HS-27A (cell line): ENCODE data around the gene UIMC1.

ENCODE experiments used
- DNase-seq: peaks from one replicate; pipeline ENCODE4 v3.0.0-alpha.2; 2012; ENCODE audit warnings: low read depth, missing footprints

Gene UIMC1

DNA sequence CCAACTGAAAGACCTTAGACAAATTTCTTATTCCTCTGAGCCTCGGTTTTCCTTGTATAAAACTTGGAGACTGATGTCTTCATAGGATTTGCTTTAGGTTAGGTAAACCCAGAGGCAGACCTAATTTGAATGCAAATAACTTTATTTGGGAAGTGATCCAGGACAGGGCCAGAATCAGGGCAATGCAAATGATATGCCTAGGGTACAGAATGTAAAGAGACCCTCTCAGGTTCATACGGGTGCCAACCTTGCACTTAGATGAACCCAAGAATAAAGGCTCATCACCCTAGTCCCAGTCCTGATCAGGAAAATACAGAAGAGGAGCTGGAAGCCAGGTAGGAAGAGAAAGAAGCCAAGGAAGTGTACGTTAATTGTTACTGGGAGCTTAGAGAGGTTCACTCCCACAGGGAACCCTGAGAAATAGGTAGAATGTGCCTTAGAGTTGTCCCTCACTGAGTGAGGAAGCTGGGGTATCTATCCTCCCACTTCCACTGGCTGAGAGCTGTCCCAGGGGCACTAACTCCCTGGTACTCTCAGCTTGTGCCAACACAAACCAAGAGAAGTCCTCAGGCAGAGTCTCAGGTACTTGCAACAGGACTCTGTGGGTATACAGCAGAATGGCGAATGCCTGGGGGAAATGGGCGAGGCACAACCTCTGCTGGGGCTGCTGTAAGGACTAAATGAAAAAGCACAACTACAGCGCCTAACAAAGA is 104.3 kb downstream of the UIMC1 start:
- no peak for DNase-seq

DNA sequence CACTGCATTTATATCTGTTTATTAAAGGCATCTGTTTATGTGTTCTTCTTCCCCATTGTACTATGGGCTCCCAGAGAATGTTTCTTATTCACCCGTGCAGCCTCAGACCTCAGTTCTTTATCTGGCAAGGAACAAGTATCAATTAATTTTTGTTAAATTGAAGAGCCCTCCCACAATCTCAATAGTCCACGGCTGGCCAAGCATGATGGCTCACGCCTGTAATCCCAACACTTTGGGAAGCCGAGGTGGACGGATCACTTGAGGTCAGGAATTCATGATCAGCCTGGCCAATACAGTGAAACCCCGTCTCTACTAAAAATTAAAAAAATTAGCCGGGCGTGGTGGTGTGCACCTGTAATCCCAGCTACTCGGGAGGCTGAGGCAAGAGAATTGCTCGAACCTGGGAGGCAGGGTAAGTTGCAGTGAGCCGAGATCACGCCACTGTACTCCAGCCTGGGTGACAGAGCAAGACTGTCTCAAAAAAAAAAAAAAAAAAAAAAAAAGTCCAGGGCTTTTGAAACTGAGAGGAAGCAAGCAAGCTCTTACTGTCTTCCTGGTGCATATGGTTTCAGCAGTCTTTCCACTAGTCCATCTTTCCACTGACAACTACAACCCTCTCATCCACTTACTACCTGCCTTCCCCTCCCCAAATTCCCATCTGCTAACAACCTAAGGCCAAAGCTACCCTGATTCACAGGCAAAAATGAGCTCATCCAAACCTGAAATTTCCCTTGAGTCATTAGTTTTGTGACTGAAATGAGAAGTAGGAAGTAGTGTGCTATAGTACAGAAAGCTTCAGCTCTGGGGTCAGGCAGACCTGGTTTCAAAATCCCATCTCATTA is 105.1 kb downstream of the UIMC1 start:
- DNase-seq, result no peak

- DNase-seq, result no peak
These were observed 105.8 kb downstream of the UIMC1 start for GRCh38 chr5:176900780-176901204.

- no peak for DNase-seq
These were observed 106.4 kb downstream of the UIMC1 start for GRCh38 chr5:176899946-176900779.

GRCh38 chr5:176899296-176899891 is 107.2 kb downstream of the UIMC1 start, which contains the start of gene HK3:
Gene HK3 (minus strand): TSS chr5:176899346. CDS start chr5:176896159, 3,187 bp downstream.
- DNase-seq, result no peak

- DNase-seq, result no peak
These were observed 109.3 kb downstream of the UIMC1 start for GRCh38 chr5:176897263-176897662.

- no peak for DNase-seq
These were observed 110.7 kb downstream of the UIMC1 start for GRCh38 chr5:176895831-176896230.

DNA sequence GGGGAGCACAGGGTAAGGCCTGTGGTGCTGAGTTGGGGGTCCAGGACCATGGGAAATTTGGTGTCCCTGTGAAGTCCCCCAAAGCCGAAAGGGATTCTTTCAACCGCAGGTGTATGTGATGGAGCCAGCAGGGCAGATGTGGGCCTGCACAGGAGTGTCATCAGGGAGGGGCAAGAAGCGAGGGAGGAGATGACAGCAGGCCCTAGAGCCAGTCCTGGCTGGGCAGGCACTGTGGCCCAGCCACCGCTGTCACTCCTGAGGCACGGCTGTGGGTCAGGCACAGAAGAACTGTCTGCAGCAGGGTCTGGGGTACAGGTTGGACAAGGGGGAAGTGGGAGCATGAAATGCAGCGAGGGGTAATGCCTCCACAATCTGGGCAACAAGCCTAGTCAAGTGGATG is 112.3 kb downstream of the UIMC1 start:
- DNase-seq, result no peak

GRCh38 chr5:176892663-176893062 is 113.9 kb downstream of the UIMC1 start:
- no peak for DNase-seq

DNA sequence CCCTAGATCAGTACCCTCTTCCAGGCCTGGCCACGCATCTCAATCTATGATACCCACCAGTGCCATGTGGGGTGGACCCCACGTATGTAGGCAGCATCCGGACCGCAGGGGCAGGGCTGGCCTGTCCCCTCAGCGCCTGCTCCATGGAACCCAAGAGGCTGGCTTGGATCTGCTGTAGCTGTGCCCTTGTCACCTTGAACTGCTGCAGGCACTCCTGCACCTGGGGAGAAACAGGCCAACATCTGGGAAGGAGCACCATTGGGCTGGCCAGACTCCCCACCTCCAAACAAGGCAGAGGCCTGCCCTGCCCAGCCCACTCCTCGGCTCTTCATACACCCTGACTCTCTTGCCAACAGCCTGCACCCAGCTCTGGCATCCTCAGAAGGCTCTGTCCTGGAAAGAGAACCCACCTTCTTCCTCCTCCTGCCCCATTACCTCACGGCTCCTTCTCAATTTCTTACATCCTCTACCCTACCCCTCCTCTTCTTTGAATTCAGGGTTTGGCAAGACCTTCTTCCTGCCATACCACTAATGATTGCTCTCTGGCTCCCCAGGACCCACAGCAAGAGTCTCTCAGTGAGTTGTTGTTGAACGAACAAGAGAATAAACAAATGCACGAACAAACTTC is 115.1 kb downstream of the UIMC1 start:
- DNase-seq, result no peak

DNA sequence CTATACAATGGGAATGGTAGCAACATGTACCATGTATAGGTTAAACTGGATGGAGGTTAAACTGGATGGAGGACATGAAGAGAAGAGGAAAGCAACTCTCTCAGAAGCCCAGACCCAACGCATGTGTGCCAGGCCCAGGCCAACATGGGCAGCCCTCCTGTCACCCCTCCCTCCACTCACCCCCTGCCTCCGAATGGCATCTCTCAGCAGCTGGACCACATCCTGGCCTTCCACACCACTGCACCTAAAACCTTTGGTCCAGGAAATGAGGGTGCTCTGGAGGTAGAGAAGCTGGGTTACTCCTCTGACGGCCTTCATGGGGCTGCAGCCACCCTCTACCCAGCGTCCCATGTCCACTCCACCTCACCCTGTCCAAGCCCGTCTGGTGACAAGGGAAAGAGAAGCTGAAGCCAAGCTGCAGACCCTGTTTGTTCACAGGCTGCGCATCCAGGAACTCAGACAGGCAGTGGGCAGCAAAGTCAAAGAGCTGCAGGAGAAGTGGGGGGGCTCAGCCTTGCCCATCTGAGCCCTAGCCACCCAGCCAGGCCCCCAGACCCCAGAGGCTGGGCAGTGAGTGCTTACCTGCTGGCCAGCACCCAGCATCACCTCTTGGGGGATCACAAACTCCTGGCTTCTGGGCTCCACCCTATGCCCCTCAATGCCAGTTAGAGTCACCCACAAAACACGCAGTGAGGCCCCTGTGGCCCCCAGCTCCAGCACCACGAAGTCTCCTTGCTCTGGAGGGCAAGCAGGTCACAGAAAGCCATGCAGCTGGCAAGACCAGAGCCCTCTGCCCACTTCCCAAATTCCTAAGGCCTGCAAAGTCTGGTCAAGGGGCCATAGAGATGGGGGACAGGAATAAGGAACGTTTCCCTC is 115.9 kb downstream of the UIMC1 start:
- no peak for DNase-seq

GRCh38 chr5:176889321-176890280 is 117.0 kb downstream of the UIMC1 start:
- DNase-seq, result no peak

GRCh38 chr5:176888865-176889165 is 117.8 kb downstream of the UIMC1 start:
- no peak for DNase-seq

DNA sequence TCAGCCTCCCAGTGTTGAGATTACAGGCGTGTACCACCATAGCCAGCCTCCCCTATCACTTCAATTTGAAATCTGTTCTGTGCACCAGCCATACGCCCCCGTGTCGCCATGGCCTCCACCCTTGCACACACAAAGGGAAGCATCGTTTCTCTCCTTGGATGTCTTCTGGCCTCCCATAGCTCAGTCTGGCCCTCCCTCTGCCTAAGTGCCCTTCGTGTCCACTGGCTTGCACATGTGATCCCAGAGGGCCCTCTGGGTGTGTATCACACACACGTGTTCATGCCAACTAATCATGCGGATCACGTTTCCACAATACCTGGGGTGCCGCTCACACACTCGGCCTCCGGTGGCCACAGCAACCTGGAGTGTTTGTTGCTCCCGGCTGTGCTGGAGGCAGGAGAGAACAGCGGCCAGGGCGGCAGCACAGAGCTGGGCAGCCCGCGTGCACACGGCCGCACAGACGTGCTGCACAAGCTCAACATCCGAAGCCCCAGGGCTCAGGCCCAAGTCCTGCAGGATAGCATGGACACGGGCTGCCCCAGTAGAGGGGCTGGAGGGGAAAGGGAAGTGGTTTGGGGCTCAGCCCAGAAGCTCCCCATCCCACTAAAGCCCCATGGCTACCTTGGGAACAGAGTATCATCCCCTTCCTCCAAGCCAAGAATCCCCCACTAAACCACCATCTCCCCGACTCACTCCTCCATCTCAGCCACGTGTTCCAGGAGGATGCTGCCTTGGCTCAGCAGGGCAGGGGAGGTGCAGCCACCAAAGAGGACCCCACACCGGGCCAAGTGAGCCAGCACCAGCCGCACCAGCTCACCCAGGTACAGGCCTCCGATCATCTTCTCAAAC is 118.3 kb downstream of the UIMC1 start:
- DNase-seq, result no peak

GRCh38 chr5:176887252-176887849 is 119.2 kb downstream of the UIMC1 start:
- no peak for DNase-seq

DNA sequence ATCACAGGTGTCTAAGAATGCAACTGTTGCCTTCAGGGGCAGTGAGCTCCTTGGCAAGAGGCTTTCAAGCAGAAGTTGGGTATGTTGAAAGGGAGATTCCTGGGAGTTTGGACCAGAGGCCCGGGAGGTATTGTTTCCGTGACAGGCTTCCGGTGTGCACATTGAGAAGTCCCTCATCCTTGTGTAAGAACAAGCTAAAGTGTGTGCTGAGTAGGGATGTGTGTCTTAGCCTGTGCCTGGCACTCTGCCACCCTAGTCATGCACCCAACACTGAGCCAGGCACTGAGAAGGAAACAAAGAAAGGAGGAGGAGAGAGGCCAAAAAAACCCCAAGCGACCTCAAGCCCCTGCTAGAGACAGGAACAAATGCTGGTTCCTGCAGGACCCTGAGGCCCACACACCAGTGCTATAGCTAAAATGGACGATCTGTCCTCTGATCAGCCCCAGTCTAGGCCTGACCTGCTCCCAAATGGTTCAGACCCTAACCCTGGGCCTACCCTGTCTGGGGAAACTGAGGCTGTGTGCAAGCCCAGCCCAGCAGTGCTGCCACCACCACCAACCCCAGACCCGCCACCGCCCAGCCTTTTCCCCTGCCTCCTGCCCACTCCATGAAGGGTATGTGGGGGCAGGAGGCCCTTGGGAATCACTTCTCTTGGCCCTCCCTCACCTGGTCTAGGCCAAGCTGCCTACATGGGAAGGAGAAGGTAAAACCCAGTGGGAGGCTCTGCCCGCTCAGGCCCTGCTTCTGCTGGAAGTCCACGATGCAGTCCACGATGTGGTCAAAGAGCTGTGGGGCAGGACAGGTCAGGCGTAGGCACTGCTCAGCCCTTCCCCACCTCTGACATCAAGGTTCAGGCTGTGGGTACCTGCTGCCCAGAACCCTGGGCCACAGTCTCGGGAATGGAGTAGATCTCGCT is 120.0 kb downstream of the UIMC1 start:
- DNase-seq, result no peak

- DNase-seq, result no peak
These were observed 122.0 kb downstream of the UIMC1 start for GRCh38 chr5:176884571-176884890.
